Activated naive CD8-positive, alpha-beta T cell treated with anti-CD3 and anti-CD28 coated beads, Interleukin-2, amount 50 U/mL, for 16 hours (primary cell): ENCODE measurements around the gene LDB2.

Source experiments
- DNase-seq: peaks from one replicate; pipeline ENCODE4 v3.0.0-alpha.2; 2020; ENCODE audit warnings: low read depth, low spot score

LDB2 gene

DNA sequence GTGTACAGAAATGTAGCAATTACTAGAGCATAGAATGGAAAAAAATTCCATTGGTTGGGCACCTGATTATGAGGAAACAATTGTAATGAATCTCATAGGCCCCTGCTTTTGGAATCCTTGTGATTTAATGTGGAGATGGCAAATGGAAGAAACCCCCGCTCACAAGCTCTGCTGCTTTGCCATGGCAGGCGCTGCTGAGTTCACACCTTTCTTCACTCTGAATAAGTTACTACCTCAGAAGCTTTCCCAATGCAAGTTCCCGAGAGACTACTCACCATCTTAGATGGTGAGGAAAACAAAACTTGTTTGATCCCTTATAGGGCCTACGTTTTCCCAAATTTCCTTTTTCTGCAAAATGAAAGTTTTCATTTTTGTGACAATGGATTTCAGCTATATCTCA lies 405.6 kb downstream of the LDB2 start:
- DNase-seq = no peak

DNA sequence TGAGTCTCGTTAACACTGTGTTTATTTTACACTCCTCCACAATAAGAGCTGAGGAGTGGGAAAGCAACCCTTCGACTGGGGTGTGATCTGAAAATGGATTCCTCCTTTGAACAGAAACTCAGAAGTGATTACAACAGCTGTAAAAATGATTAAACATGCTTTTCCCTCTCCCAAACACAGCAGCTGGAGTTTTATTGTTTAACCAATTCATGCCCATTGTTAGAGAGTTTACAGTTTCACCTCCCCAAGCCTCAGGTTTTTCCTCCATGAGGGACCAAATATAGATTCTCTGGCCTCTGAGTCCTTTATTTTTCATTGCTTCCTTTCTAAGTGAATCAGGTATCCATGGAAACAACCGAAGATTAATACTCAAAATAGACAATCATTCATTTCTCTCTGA lies 409.2 kb downstream of the LDB2 start:
- DNase-seq = no peak

DNA sequence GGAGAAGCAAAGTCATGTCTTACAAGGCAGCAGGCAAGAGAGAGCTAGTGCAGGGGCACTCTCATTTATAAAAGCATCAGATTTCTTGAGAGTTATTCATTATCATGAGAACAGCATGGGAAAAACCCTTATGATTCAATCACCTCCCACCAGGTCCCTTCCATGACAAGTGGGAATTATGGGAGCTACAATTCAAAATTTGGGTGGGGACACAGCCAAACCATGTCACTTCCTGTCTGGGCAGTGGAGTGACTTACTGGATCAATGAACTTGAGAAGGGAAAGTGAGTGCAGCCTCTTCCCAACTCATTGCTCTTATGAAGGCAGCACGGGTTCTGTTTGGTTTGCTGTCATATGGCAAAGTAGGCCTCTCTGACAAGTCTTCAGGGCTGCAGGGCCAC lies 410.4 kb downstream of the LDB2 start:
- DNase-seq = no peak

DNA sequence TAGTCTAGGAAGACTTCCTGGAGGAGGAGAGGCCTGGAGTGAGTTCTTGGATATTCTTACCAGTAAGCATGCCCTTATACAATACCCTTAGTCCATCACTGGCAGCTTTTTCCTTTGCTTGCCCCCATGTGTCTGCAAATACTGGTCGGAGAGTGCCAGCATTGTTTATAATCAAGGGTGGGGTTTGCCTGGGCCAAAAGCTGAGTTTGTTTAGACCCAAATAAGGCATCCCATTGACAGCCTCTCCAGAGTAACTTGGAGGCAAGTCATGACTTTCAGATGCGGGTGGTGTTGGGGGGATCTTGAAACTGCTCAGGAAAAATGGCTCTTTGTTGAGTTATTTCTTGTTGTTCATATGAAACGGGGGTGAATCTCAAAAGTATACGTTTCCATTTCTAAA lies 413.7 kb downstream of the LDB2 start:
- DNase-seq = no peak

DNA sequence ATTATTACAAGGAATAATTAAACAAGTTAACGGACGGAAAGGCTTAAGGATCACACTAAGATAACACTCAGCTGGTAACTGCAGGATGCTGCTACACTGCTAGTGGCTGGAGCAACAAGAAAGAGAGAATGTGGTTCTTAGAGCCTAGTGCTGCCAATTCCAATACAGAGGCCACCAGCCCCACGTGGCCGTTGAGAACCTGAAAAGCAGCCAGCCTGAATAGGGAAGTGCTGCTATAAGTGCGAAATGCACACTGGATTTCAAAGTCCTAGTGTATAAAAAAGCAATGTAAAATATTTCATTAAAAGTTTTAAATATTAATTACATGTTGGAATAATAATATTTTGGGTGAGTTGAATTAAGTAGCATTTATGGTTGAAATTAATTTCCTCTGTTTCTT lies 414.9 kb downstream of the LDB2 start:
- no peak for DNase-seq

DNA sequence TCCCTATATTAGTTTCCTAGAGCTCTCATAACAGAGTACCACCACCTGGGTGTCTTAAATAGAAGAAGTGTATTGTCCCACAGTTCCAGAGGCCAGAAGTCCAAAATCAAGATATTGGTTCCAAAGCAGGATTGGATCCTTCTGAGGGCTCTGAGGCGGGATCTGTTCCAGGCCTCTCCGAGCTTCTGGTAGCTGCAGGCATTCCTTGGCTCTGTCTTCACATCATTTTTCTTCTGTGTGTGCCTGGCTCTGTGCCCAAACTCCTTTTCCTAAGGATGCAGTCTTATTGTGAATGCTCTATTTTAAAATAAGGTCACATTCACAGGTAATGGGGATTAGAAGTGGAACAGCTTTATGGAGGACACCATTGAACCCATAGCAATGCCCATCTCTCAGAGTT lies 418.4 kb downstream of the LDB2 start:
- DNase-seq = no peak

DNA sequence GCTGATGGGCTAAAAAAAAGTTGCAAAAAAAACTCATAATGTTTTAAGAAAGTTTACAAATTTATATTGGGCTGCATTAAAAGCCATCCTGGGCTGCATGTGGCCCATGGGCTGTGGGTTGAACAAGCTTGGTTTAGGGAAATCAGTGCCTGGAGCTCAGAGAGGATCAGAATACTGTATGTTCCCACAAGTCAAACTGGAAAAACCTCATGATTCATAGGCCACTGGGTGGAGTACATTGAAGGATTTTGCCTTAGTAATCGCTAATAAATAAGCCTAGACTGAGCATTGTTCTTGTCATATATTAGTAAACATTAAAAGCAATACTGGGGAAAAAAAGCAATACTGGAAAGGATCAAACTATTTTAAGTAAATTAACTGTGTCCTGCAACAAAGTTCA lies 425.9 kb downstream of the LDB2 start:
- no peak for DNase-seq

DNA sequence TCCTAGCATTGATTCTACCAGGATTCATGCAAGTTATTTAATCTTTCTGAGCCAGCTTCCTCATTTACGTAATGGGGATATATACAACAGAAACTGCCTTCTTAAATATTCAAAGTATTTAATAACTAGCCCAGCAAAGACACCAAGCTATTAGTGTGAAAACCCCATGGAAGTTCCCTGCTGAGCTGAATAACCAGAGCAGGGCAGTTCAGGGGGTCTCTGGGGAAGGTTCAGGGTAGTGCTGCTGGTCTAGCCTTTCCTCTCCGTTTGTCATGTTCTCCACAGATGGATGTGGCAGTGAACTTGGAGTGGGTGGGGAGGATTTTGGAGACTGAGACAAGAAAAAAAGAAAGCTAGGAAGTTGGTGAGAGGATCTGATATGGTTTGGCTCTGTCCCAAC lies 431.4 kb downstream of the LDB2 start:
- DNase-seq = no peak

DNA sequence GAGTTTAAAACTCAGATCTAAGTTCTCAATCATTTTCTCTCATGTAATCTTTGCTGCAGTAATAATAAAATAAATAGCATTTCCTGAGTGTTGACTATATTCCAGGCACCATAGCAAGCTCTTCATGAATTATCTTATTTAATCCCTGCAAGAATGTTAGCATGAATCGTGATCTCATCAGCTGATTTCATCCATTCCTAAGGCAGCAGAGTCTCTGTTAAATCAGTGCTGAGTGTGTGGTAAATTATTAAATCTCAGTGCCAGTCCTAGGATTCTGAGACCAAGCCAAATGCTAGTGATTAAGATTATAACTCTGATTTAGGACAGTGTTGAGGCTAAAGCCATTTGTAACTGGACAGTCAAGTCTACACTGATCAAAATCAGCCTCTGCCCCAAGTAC lies 431.9 kb downstream of the LDB2 start:
- DNase-seq = no peak

DNA sequence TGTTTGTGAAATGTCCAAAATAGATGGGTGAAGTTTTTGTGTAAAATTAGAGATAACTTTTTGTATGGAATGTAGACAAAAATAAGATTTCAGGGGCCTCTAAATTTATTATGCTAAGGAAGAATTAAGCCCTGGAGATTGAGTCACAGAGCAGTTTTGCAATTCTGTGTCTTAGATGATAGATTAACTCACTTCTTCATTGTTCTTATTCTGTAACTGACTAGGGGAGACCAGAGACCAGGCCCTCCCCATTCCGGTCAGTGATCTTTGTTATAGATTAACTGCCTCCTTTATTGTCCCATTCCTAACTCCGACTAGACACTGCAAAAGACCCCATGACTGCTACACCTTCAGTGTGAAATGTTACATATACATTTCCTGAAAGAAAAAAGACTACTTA lies 433.8 kb downstream of the LDB2 start:
- DNase-seq = no peak

DNA sequence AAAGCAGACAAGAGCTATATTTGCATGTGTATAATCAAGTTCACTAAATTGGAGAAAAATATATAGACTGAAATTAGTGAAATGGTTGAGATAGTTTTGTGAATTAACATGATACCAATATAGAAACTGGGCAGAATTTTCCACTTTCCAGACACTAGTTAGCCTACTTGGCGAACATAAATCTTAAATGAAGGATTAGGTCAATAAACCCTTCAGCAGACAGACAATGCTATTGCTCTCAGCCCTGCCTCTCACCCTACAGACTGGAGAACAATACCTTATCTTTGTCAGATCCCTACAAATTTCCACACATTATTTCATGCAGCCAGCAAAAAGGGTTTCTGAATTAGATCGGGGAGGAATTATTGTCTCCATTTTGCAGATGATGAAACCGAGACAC lies 435.8 kb downstream of the LDB2 start:
- no peak for DNase-seq

DNA sequence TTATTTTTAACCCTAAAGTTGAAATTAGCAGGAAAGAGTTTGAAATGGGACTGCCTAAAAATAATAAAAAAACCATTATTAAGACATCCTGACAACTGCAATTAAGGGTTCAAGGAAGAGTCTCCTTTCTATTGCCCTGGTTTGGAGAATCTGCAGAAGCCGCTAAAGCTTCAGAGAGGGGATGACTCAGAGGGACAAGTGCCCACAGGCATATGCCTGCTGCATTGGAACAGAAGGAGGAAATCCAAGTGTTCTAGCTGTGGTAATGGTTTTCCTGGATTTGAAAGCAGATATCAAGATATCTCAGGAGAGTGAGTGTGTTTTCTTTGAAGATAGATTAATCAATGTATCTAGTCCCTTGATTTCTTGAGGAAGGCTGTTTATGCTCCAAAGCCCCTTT lies 437.1 kb downstream of the LDB2 start:
- no peak for DNase-seq

DNA sequence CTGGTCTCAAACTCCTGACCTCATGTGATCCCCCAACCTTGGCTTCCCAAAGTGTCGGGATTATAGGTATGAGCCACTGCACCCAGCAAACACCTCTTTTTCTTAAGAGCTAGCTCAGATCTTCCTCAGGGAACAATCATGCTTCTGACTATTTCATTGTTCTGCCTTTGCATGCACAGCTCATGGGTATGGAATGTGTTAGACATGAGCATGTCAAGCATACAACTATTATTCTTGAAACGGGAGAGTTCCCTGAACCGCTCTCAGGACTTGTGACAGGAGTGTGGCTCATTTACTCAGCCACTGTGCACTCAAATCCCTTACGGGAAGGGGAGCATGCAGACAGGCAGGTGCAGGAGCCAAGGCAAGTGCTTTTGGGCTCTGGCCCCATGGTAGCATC lies 440.5 kb downstream of the LDB2 start:
- no peak for DNase-seq
